Measurements from ENCODE around the gene HOTAIR. TPM values are rescaled to one million over a fixed set of nuclear protein-coding genes. Genes with fewer than 3 reads are reported as not detected.

The HOTAIR gene
- polyA plus RNA-seq, 1 donor from 2014 or later: not detected

GRCh38 chr12:53967421-53967925 is 7.3 kb downstream of the HOTAIR start:
- Histone ChIP-seq H3K9me3 (ENCODE audit: low read length) (no peaks in the 10 kb centered on the region), H3K4me3 (ENCODE audit: low read length) (no peak overlapping the region), H4K20me1 (ENCODE audit: insufficient read depth) (no peaks in the 10 kb centered on the region), H3K27ac (ENCODE audit: low read length) (no peak overlapping the region), H3K27me3 (ENCODE audit: insufficient read depth, low read depth, low read length) (peaks cover 100% of the 10 kb centered on the region), H3K79me2 (replicated peaks; ENCODE audit: insufficient read depth, low read length) (no peaks in the 10 kb centered on the region), H3K36me3 (ENCODE audit: insufficient read depth, low read length) (no peaks in the 10 kb centered on the region), H3F3A (ENCODE audit: insufficient read depth, low read length, poor library complexity, severe bottlenecking) (no peaks in the 10 kb centered on the region), H2AFZ (ENCODE audit: low read depth, low read length) (no peak overlapping the region), H3K4me2 (ENCODE audit: low read length) (no peak overlapping the region), H3K9ac (ENCODE audit: low read length) (no peak overlapping the region), H3K9me2 (ENCODE audit: insufficient read depth, low read length) (no peaks in the 10 kb centered on the region)
- TF ChIP-seq TAF1 (IDR thresholded peaks at IDR 0.05; ENCODE audit: low read depth) (no peak), RAD21 (conservative IDR thresholded peaks at IDR 0.05) (no peak), CTCF (IDR thresholded peaks at IDR 0.05; ENCODE audit: poor library complexity, severe bottlenecking) (no peak), SMC3 (conservative IDR thresholded peaks at IDR 0.05; ENCODE audit: poor library complexity) (no peak), REST (IDR thresholded peaks at IDR 0.05; ENCODE audit: borderline replicate concordance) (no peak), MXI1 (conservative IDR thresholded peaks at IDR 0.05; ENCODE audit: poor library complexity, severe bottlenecking) (no peak), EP300 (conservative IDR thresholded peaks at IDR 0.05; ENCODE audit: poor library complexity, severe bottlenecking) (no peak), POLR2AphosphoS5 (IDR thresholded peaks at IDR 0.05) (no peak), EZH2 (IDR thresholded peaks at IDR 0.05; ENCODE audit: borderline replicate concordance, insufficient read depth, low read length, poor library complexity, severe bottlenecking) (no peak)

GRCh38 chr12:53966385-53967133 is 8.2 kb downstream of the HOTAIR start:
- Histone ChIP-seq H3K9me3 (ENCODE audit: low read length) (no peaks in the 10 kb centered on the region), H3K9ac (ENCODE audit: low read length) (no peak overlapping the region), H3K79me2 (replicated peaks; ENCODE audit: insufficient read depth, low read length) (no peaks in the 10 kb centered on the region), H3K36me3 (ENCODE audit: insufficient read depth, low read length) (no peaks in the 10 kb centered on the region), H2AFZ (ENCODE audit: low read depth, low read length) (no peak overlapping the region), H3K27ac (ENCODE audit: low read length) (no peak overlapping the region), H3K4me3 (ENCODE audit: low read length) (no peak overlapping the region), H3K4me2 (ENCODE audit: low read length) (no peak overlapping the region), H3K9me2 (ENCODE audit: insufficient read depth, low read length) (no peaks in the 10 kb centered on the region), H3F3A (ENCODE audit: insufficient read depth, low read length, poor library complexity, severe bottlenecking) (no peaks in the 10 kb centered on the region), H3K27me3 (ENCODE audit: insufficient read depth, low read depth, low read length) (peaks cover 100% of the 10 kb centered on the region), H4K20me1 (ENCODE audit: insufficient read depth) (no peaks in the 10 kb centered on the region)
- TF ChIP-seq EZH2 (IDR thresholded peaks at IDR 0.05; ENCODE audit: borderline replicate concordance, insufficient read depth, low read length, poor library complexity, severe bottlenecking): peak; percentile 94
- peak; percentile 8 for TF ChIP-seq POLR2AphosphoS5 (IDR thresholded peaks at IDR 0.05)
- TF ChIP-seq REST (IDR thresholded peaks at IDR 0.05; ENCODE audit: borderline replicate concordance): no peak
- no peak for TF ChIP-seq SMC3 (conservative IDR thresholded peaks at IDR 0.05; ENCODE audit: poor library complexity)
